Activated T-cell treated with anti-CD3 and anti-CD28 coated beads, Interleukin-2, amount 50 U/mL, for 24 hours (primary cell): Measurements from ENCODE around the gene THOC6.

Experiments used
- DNase-seq: peaks from one replicate; pipeline ENCODE4 v3.0.0-alpha.2; 2020
- H3K27ac Mint-ChIP-seq: 2 replicates; pipeline ENCODE4 v1.8.0; 2020; ENCODE audit warnings: mild to moderate bottlenecking, mixed read lengths
- H3K27me3 Mint-ChIP-seq: 2 replicates; pipeline ENCODE4 v1.8.0; 2020; ENCODE audit warnings: mixed read lengths
- H3K36me3 Mint-ChIP-seq: 2 replicates; pipeline ENCODE4 v1.8.0; 2020; ENCODE audit warnings: low read depth, mixed read lengths
- H3K4me1 Mint-ChIP-seq: 2 replicates; pipeline ENCODE4 v1.8.0; 2020; ENCODE audit warnings: low read depth, mixed read lengths
- H3K4me3 Mint-ChIP-seq: 2 replicates; pipeline ENCODE4 v1.8.0; 2020; ENCODE audit warnings: mild to moderate bottlenecking, moderate library complexity, mixed read lengths
- H3K9me3 Mint-ChIP-seq: 2 replicates; pipeline ENCODE4 v1.8.0; 2020; ENCODE audit warnings: mixed read lengths

THOC6 gene

DNA sequence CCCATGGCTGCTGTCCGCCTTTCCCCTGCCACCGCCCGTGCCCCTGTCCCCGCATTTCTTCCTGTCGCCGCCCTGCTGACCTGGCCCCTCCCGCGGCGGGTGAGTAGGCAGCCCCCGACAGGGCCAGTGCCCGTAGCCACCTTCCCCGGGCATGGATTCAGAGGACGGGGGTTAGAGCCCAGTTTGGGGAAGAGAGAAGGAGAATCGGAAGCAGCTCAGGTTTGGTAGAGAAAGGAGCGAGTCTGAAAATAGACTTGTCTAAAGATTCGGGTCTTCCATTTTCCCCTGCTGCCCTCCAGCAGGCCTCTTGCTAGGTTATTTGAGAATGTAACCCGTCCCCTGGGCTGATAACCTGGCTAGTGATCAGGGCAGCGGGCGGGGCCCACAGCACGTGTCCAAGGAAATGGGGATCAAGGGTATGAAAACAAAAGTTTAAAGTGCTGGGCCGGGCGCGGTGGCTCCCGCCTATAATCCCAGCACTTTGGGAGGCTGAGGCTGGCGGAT lies 19.0 kb upstream of the THOC6 start:
- DNase-seq = no peak
- Mint-ChIP-seq H3K4me1 (peaks cover 26% of the 10 kb centered on the region), H3K27ac (no peak overlapping the region), H3K9me3 (no peaks in the 10 kb centered on the region), H3K36me3 (no peaks in the 10 kb centered on the region), H3K4me3 (peak overlapping the region; percentile 63), H3K27me3 (peaks cover 10% of the 10 kb centered on the region)

DNA sequence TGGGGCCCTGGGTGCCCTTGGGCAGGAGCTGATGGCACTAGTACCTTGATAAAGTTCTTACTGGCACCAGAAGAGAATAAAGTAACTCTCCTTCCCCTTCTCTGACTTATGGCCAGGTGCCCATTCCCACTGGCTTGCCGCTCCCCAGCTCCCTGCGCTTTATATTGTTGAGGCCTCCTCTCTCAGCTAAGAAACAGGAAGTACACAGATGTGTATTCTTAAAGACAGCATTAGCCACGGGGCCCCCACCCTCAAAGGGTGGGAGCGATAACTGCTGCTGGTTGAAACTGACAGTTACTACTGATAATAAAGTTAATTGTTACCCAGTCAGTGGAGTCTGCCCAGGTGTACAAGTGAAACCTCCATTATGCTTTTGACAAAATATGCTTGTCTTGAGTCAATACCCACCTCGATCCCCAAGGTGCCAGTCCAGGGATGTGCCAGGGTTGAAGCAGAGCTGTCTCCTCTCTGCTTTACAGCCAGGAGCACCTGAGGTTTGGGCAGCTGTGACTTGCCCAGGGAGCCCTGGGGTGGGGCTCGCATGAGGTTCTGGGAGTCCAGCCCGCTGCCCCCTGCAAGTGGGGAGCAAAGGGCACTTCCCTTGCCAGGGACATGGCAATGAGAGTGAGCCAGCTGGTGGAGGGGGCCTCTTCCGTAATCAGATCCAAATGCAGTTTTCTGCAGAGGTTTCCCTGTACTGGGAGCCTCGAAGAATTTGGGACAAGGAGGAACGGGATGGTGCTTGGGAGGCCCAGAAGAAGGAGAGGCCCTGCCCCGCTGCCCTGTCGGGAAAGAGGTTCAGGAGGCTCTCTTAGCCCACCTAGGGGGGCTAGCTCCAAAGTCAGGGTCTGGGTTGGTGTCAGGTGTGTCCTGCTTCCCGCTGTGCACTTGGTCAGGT lies 16.5 kb upstream of the THOC6 start:
- Mint-ChIP-seq H3K27ac (no peak overlapping the region), H3K4me1 (peaks cover 26% of the 10 kb centered on the region), H3K27me3 (peaks cover 14% of the 10 kb centered on the region), H3K9me3 (no peaks in the 10 kb centered on the region), H3K4me3 (no peak overlapping the region), H3K36me3 (no peaks in the 10 kb centered on the region)
- DNase-seq = no peak

DNA sequence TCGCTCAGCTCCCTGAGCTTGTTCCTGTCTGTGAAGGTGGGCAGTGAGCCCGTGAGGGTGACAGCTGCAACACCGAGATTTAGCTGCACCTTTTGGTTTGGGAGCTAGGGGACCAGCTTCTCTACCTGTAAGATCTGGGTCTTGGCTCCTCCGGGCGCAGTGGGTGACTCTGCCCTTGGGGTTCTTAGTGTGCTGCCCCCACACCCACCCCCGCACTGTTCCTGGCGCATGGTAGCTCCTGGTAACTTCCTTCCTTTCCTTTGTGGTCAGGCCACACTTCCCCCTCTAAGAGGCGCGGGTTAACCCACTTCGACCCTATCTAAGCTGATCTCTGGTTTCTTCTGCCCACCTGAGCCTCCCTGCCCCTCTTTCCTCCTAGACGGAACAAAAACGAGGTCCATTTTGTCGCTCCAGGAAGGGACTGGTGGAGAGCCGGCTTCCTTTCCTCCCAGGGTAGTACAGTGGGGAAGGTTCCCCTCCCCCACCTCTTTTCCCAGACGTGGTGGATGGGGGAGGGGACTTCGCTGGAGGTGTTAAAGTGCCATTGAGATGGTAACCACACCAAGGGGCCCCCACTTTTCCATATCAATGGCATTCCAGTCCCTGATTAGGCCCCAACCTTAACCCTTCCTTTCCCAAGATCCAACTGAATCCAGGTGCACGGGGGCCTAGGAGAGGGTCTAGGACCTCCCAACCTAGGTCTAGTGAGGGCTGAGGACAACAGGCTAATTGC lies 15.7 kb upstream of the THOC6 start:
- DNase-seq = no peak
- Mint-ChIP-seq H3K4me1 (peaks cover 30% of the 10 kb centered on the region), H3K36me3 (no peaks in the 10 kb centered on the region)

GRCh38 chr16:3008690-3009037 lies 15.2 kb upstream of the THOC6 start:
- Mint-ChIP-seq H3K4me3 (no peak overlapping the region), H3K27ac (no peak overlapping the region), H3K27me3 (peaks cover 21% of the 10 kb centered on the region), H3K36me3 (no peaks in the 10 kb centered on the region), H3K4me1 (peaks cover 30% of the 10 kb centered on the region), H3K9me3 (no peaks in the 10 kb centered on the region)
- DNase-seq = no peak

More for the DNA sequence above, 15.7 kb upstream of the THOC6 start:
- H3K27ac Mint-ChIP-seq = no peak overlapping the region
- no peaks in the 10 kb centered on the region for H3K9me3 Mint-ChIP-seq
- peaks cover 21% of the 10 kb centered on the region for H3K27me3 Mint-ChIP-seq
- H3K4me3 Mint-ChIP-seq = no peak overlapping the region

DNA sequence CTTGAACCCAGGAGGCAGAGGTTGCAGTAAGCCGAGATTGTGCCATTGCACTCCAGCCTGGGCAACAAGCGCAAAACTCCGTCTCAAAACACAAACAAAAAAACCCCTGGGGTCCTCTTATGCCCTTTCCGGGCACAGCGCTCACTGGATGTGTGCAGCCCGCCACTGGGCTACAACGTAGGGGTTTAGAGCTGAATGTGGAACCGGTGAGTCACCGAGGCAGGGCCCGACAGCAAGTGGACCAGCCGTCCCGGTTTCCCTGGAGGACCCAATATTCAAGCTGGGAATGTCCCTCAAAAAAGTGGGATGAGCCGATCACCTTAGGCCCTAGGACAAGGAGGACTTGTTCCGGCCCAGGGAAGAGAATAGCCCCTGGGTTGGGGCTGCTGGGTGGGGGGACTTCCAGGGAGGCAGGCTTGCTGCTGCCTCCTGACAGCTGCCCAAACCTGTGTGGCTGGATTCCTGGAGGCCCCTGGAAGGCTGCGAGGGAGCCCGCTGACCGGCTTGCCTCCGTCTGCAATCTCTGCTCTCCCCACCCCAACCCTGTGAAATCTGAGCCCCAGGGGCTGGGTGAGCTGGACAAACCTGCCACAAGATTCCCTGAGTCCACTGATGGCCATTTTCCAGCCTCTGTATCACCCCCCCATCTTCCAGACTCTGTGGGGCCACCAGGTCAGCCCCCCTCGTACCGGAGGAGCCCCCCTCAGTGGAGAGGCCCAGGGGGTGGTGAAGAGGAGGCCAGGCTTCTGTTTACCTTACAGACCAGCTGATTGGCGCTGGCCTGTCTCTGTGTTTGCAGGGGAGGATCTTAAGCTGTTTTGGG lies 14.1 kb upstream of the THOC6 start:
- no peaks in the 10 kb centered on the region for H3K9me3 Mint-ChIP-seq
- H3K36me3 Mint-ChIP-seq = no peaks in the 10 kb centered on the region
- no peak overlapping the region for H3K27ac Mint-ChIP-seq
- no peak for DNase-seq
- H3K27me3 Mint-ChIP-seq = peaks cover 25% of the 10 kb centered on the region
- peaks cover 29% of the 10 kb centered on the region for H3K4me1 Mint-ChIP-seq
- no peak overlapping the region for H3K4me3 Mint-ChIP-seq

- no peak overlapping the region for H3K27ac Mint-ChIP-seq
- DNase-seq = no peak
- H3K27me3 Mint-ChIP-seq = peaks cover 23% of the 10 kb centered on the region
- H3K4me3 Mint-ChIP-seq = no peak overlapping the region
- H3K36me3 Mint-ChIP-seq = no peaks in the 10 kb centered on the region
- peaks cover 27% of the 10 kb centered on the region for H3K4me1 Mint-ChIP-seq
- no peaks in the 10 kb centered on the region for H3K9me3 Mint-ChIP-seq
These were observed 13.3 kb upstream of the THOC6 start for GRCh38 chr16:3010510-3010909.

- H3K4me3 Mint-ChIP-seq = no peak overlapping the region
- no peak overlapping the region for H3K27ac Mint-ChIP-seq
- peaks cover 21% of the 10 kb centered on the region for H3K4me1 Mint-ChIP-seq
- H3K36me3 Mint-ChIP-seq = no peaks in the 10 kb centered on the region
- DNase-seq = no peak
- peaks cover 28% of the 10 kb centered on the region for H3K27me3 Mint-ChIP-seq
- no peaks in the 10 kb centered on the region for H3K9me3 Mint-ChIP-seq
These were observed 11.6 kb upstream of the THOC6 start for GRCh38 chr16:3012246-3012645.

DNA sequence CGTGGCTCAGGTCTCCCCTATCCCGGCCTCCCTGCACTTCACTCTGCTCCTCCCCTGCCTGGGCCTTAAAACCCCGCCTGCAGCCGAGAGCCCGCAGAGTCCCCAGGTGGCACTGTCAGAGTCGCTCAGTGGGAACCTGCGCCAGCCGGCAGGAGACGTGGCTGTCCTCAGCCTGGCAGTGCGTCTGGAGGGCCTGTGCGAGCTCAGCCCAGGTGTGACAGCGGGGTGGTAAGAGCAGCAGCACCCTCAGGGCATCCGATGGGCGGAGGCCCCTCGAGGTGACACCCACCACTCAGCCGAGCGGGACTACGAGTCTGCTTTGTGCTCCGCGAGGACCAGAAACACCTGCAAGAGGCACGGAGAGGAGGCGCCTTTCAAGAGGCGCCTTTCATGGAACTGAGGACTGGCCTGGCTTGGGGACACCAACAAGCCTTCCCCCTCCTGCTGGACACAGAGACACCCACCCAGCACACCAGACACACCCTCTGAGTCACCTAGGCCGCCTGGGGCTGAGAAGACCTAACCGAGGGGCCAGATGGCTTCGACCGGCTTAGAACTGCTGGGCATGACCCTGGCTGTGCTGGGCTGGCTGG lies 10.9 kb upstream of the THOC6 start, which contains the start of gene CLDN9:
CLDN9 (plus strand) TSS at position 96 of the 593 bp plus-strand sequence; CDS start at position 536, 440 bp downstream.
- no peak for DNase-seq
- no peak within 1 kb of the TSS for H3K4me3 Mint-ChIP-seq
- H3K9me3 Mint-ChIP-seq = no peaks in the 10 kb centered on the region
- no peak within 1 kb of the TSS for H3K27ac Mint-ChIP-seq
- H3K27me3 Mint-ChIP-seq = peaks cover 26% of the 10 kb centered on the region
- peaks cover 14% of the 10 kb centered on the region for H3K4me1 Mint-ChIP-seq
- no peaks in the 10 kb centered on the region for H3K36me3 Mint-ChIP-seq

GRCh38 chr16:3013491-3013951 lies 10.3 kb upstream of the THOC6 start:
- Mint-ChIP-seq H3K4me3 (no peak overlapping the region), H3K9me3 (no peaks in the 10 kb centered on the region)

DNA sequence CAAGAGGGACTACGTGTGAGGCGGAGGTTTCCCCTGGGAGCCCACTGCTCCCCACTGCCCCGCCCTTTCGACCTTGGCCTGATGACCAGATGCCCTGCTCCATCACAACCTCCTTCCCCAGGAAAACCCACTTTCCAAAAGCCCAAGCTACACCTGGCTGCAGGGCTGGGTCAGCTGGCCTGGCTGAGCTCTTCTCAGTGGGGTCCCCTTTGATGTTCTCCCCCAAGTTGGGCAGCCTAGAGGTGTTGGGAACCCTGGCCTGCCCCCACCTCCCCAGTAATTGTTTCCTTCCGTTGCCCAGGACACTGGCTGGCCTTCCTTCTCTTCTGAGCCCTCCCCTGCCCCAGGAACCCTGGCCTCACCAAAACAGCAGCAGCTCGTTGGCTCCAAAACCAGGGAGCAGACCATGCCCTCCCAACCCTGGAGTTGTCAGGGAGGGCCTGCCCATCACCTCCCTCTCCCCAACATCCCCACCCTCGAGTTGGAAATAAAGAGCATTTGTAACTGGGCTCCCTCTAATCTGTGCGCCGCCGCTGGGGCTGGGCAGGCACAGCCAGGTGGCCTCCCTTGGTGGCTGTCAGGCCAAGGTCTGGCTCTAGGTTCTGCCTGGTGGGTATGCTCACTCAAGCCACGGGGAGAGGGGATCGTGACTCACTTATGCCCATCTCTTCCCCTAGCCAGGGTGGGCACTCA lies 9.7 kb upstream of the THOC6 start:
- no peak for DNase-seq
- no peak overlapping the region for H3K27ac Mint-ChIP-seq
- peaks cover 11% of the 10 kb centered on the region for H3K4me1 Mint-ChIP-seq
- H3K36me3 Mint-ChIP-seq = no peaks in the 10 kb centered on the region
- peaks cover 30% of the 10 kb centered on the region for H3K27me3 Mint-ChIP-seq
- no peaks in the 10 kb centered on the region for H3K9me3 Mint-ChIP-seq
- no peak overlapping the region for H3K4me3 Mint-ChIP-seq

More at GRCh38 chr16:3013491-3013951, 10.3 kb upstream of the THOC6 start:
- peaks cover 28% of the 10 kb centered on the region for H3K27me3 Mint-ChIP-seq
- H3K27ac Mint-ChIP-seq = no peak overlapping the region
- H3K36me3 Mint-ChIP-seq = no peaks in the 10 kb centered on the region
- DNase-seq = no peak
- H3K4me1 Mint-ChIP-seq = peaks cover 14% of the 10 kb centered on the region

GRCh38 chr16:3014971-3015370 lies 8.9 kb upstream of the THOC6 start:
- Mint-ChIP-seq H3K9me3 (no peaks in the 10 kb centered on the region), H3K36me3 (no peaks in the 10 kb centered on the region), H3K27me3 (peaks cover 32% of the 10 kb centered on the region), H3K4me1 (peaks cover 16% of the 10 kb centered on the region), H3K27ac (no peak overlapping the region), H3K4me3 (no peak overlapping the region)
- no peak for DNase-seq

DNA sequence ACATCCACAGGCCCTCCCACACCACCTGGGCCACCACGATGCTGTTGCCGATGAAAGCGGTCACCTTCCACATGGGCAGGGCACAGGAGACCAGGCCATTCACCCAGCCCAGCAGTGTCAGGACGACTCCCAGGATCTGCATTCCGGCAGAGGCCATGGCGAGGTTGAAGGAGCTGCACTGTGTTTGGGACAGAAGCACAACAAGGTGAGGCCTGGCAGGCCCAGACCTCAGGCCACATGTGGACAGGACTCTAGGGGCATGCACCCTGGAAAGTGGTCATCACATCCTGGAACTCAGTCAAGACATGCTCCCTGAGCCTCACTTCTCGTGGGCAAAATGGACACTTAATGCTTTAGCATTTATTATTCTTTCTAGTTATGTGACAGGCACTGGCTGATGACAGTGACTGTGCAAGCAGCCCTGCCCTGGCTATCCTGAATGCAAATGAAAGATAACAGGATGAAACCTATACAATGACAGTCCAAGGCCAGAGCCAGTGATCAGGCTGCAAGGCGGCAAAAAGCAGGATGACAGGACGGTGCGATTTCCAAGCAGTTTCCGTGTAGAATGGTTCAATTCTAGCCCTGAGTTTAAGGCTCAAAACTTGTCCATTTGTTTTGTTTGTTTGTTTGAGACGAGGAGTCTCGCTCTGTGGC lies 7.8 kb upstream of the THOC6 start:
- Mint-ChIP-seq H3K36me3 (no peaks in the 10 kb centered on the region), H3K27me3 (peaks cover 32% of the 10 kb centered on the region), H3K27ac (no peak overlapping the region), H3K4me3 (no peak overlapping the region), H3K9me3 (no peaks in the 10 kb centered on the region), H3K4me1 (peaks cover 21% of the 10 kb centered on the region)
- DNase-seq = no peak

DNA sequence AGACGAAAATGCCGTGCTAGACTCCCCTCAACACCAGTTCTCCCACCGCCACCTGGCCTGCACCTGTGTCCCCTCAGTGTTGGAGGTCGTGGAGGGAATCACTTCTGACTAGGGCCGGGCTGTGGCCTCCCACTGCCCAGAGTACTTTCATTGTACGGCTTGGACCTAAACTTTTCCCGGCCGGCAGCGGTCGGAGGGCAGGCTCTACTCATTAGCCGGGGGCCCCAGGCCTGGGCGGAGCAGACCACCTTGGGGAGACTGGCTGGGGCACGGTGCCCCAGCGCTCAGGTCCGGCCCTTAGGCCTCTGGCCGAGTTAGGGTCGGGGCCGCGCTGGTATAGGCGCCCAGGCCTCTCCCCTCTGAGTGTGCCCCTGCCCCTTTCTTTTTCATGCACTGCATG lies 6.5 kb upstream of the THOC6 start:
- Mint-ChIP-seq H3K27me3 (peaks cover 28% of the 10 kb centered on the region), H3K9me3 (no peaks in the 10 kb centered on the region)

More for the DNA sequence above, 6.5 kb upstream of the THOC6 start:
- DNase-seq = no peak
- Mint-ChIP-seq H3K4me1 (peaks cover 34% of the 10 kb centered on the region), H3K27ac (no peak overlapping the region), H3K36me3 (peaks cover 1% of the 10 kb centered on the region), H3K4me3 (no peak overlapping the region)
